Subcutaneous abdominal adipose tissue (tissue), 5 donors: ENCODE measurements around the gene INTS14.

Experiments
- H3K27ac ChIP-seq: one replicate; pipeline ENCODE4 v1.7.0; 2013; ENCODE audit warnings: low read depth, mild to moderate bottlenecking, inconsistent platforms, low read length, moderate library complexity
- H3K27me3 ChIP-seq, 5 donors: one replicate each; pipeline ENCODE4 v1.7.0; 2013; ENCODE audit warnings: low read length in 5 of 5, inconsistent platforms in 1 of 5; ENCODE audit not compliant: control insufficient read depth in 5 of 5, insufficient read depth in 4 of 5
- H3K36me3 ChIP-seq, 5 donors: one replicate each; pipeline ENCODE4 v1.7.0; 2013; ENCODE audit warnings: low read length in 5 of 5; ENCODE audit not compliant: control insufficient read depth in 5 of 5, insufficient read depth in 5 of 5
- H3K4me1 ChIP-seq, 5 donors: one replicate each; pipeline ENCODE4 v1.7.0; 2013; ENCODE audit warnings: low read length in 5 of 5, mild to moderate bottlenecking in 3 of 5, moderate library complexity in 1 of 5; ENCODE audit not compliant: control insufficient read depth in 5 of 5, insufficient read depth in 5 of 5
- H3K4me3 ChIP-seq, 5 donors: one replicate each; pipeline ENCODE4 v1.7.0; 2013; ENCODE audit warnings: low read length in 5 of 5, low read depth in 1 of 5
- H3K9ac ChIP-seq, 5 donors: one replicate each; pipeline ENCODE4 v1.7.0; 2013; ENCODE audit warnings: low read length in 5 of 5, mild to moderate bottlenecking in 4 of 5, moderate library complexity in 3 of 5
- H3K9me3 ChIP-seq, 5 donors: one replicate each; pipeline ENCODE4 v1.7.0; 2013; ENCODE audit warnings: low read length in 5 of 5; ENCODE audit not compliant: control insufficient read depth in 5 of 5
- donor health status: healthy.
- donor health status: healthy.
- donor health status: healthy.
- donor health status: healthy.
- donor health status: healthy.

INTS14 gene

GRCh38 chr15:65632780-65633375 lies 21.9 kb upstream of the INTS14 start:
- Histone ChIP-seq H3K9ac (no peak overlapping the region), H3K4me1 (no peaks in the 10 kb centered on the region), H3K9me3 (no peaks in the 10 kb centered on the region), H3K4me3 (no peak overlapping the region), H3K36me3 (peaks cover 0 to 4% (median 0%) of the 10 kb centered on the region in 5 donors), H3K27ac (no peak overlapping the region), H3K27me3 (no peaks in the 10 kb centered on the region)

- H3K4me1 ChIP-seq: no peaks in the 10 kb centered on the region
- no peak overlapping the region for H3K27ac ChIP-seq
- H3K36me3 ChIP-seq: peaks cover 0 to 5% (median 0%) of the 10 kb centered on the region in 5 donors
- no peak overlapping the region for H3K9ac ChIP-seq
- no peaks in the 10 kb centered on the region for H3K9me3 ChIP-seq
- H3K27me3 ChIP-seq: no peaks in the 10 kb centered on the region
- no peak overlapping the region for H3K4me3 ChIP-seq
Observed at GRCh38 chr15:65631503-65631902, 20.6 kb upstream of the INTS14 start.

- H3K27me3 ChIP-seq: no peaks in the 10 kb centered on the region
- H3K9ac ChIP-seq: no peak overlapping the region
- H3K9me3 ChIP-seq: no peaks in the 10 kb centered on the region
- no peak overlapping the region for H3K4me3 ChIP-seq
- H3K27ac ChIP-seq: no peak overlapping the region
- H3K36me3 ChIP-seq: peaks cover 0 to 13% (median 5%) of the 10 kb centered on the region in 5 donors
- no peaks in the 10 kb centered on the region for H3K4me1 ChIP-seq
Observed at GRCh38 chr15:65630760-65631159, 19.8 kb upstream of the INTS14 start.

GRCh38 chr15:65629548-65629947 lies 18.6 kb upstream of the INTS14 start:
- H3K36me3 ChIP-seq: peaks cover 1 to 24% (median 17%) of the 10 kb centered on the region in 5 donors
- no peaks in the 10 kb centered on the region for H3K27me3 ChIP-seq
- H3K4me1 ChIP-seq: no peaks in the 10 kb centered on the region
- no peaks in the 10 kb centered on the region for H3K9me3 ChIP-seq
- no peak overlapping the region for H3K4me3 ChIP-seq
- no peak overlapping the region for H3K9ac ChIP-seq
- no peak overlapping the region for H3K27ac ChIP-seq

- Histone ChIP-seq H3K4me1 (no peaks in the 10 kb centered on the region), H3K27me3 (no peaks in the 10 kb centered on the region), H3K9me3 (no peaks in the 10 kb centered on the region), H3K36me3 (peaks cover 5 to 38% (median 23%) of the 10 kb centered on the region in 5 donors), H3K4me3 (no peak overlapping the region), H3K9ac (no peak overlapping the region), H3K27ac (no peak overlapping the region)
Observed at GRCh38 chr15:65626856-65627255, 15.9 kb upstream of the INTS14 start.

- Histone ChIP-seq H3K27me3 (no peaks in the 10 kb centered on the region), H3K4me1 (no peaks in the 10 kb centered on the region), H3K27ac (no peak overlapping the region), H3K36me3 (peaks cover 5 to 45% (median 23%) of the 10 kb centered on the region in 5 donors), H3K9me3 (no peaks in the 10 kb centered on the region), H3K4me3 (no peak overlapping the region), H3K9ac (no peak overlapping the region)
Observed at GRCh38 chr15:65623103-65623502, 12.2 kb upstream of the INTS14 start.

- peaks cover 5 to 40% (median 23%) of the 10 kb centered on the region in 5 donors for H3K36me3 ChIP-seq
- H3K9ac ChIP-seq: no peak within 1 kb of the TSS
- H3K9me3 ChIP-seq: no peaks in the 10 kb centered on the region
Observed at GRCh38 chr15:65621638-65622037, 10.7 kb upstream of the INTS14 start, which contains the start of gene SLC24A1. SLC24A1 (plus strand) TSS chr15:65621938; CDS start chr15:65624081, 2,143 bp downstream.

GRCh38 chr15:65620833-65621232 lies 9.9 kb upstream of the INTS14 start:
- no peaks in the 10 kb centered on the region for H3K9me3 ChIP-seq
- H3K27me3 ChIP-seq: no peaks in the 10 kb centered on the region
- H3K36me3 ChIP-seq: peaks cover 5 to 33% (median 17%) of the 10 kb centered on the region in 5 donors
- H3K9ac ChIP-seq: no peak overlapping the region
- no peaks in the 10 kb centered on the region for H3K4me1 ChIP-seq
- no peak overlapping the region for H3K27ac ChIP-seq
- no peak overlapping the region for H3K4me3 ChIP-seq

More at GRCh38 chr15:65621638-65622037, 10.7 kb upstream of the INTS14 start, which contains the start of gene SLC24A1:
- H3K4me1 ChIP-seq: no peaks in the 10 kb centered on the region
- no peak within 1 kb of the TSS for H3K27ac ChIP-seq
- no peaks in the 10 kb centered on the region for H3K27me3 ChIP-seq
- no peak within 1 kb of the TSS for H3K4me3 ChIP-seq

- Histone ChIP-seq H3K27ac (no peak overlapping the region), H3K27me3 (no peaks in the 10 kb centered on the region), H3K4me3 (no peak overlapping the region), H3K4me1 (no peaks in the 10 kb centered on the region), H3K9me3 (no peaks in the 10 kb centered on the region), H3K9ac (no peak overlapping the region), H3K36me3 (peaks cover 5 to 22% (median 8%) of the 10 kb centered on the region in 5 donors)
Observed at GRCh38 chr15:65619626-65620290, 8.8 kb upstream of the INTS14 start.

- Histone ChIP-seq H3K4me1 (no peaks in the 10 kb centered on the region), H3K9me3 (no peaks in the 10 kb centered on the region), H3K27me3 (no peaks in the 10 kb centered on the region), H3K27ac (no peak overlapping the region), H3K4me3 (no peak overlapping the region), H3K36me3 (peaks cover 0 to 13% (median 0%) of the 10 kb centered on the region in 5 donors), H3K9ac (no peak overlapping the region)
Observed at GRCh38 chr15:65618560-65619109, 7.7 kb upstream of the INTS14 start.
